GM12878 (cell line): ENCODE measurements around the gene SELENOV. TPM values are rescaled to one million over a fixed set of nuclear protein-coding genes. Genes with fewer than 3 reads are reported as not detected.

Experiments
- BHLHE40 ChIP-seq, 2 experiments: fragments of 450-650 bp in 1 of 2; IDR thresholded peaks; 2 replicates each; pipeline ENCODE4 v1.6.1; 2011 to 2017; ENCODE audit warnings: low read depth in 2 of 2, borderline replicate concordance in 1 of 2, improper control_type of control experiment in 1 of 2, low read length in 1 of 2, mild to moderate bottlenecking in 1 of 2
- CTCF ChIP-seq, 3 experiments: IDR thresholded peaks in 2 of 3; conservative IDR thresholded peaks in 1 of 3; 2 replicates each; pipeline ENCODE4 v1.5.1; 2011; ENCODE audit warnings: low read depth in 3 of 3, low read length in 3 of 3, mild to moderate bottlenecking in 3 of 3, control low read depth in 2 of 3, moderate library complexity in 2 of 3, inconsistent platforms in 1 of 3, mixed read lengths in 1 of 3; ENCODE audit not compliant: control insufficient read depth in 2 of 3, insufficient read depth in 1 of 3; ENCODE audit errors: extremely low read depth in 1 of 3
- EGR1 ChIP-seq, 2 experiments: IDR thresholded peaks; 1 replicate in 1 of 2; 2 replicates in 1 of 2; pipeline ENCODE4 v1.6.1; 2011 to 2012; ENCODE audit warnings: low read depth in 2 of 2, low read length in 2 of 2, borderline replicate concordance in 1 of 2, mild to moderate bottlenecking in 1 of 2, moderate library complexity in 1 of 2
- GATAD2B ChIP-seq: fragments of 450-650 bp; conservative IDR thresholded peaks from 2 replicates; pipeline ENCODE4 v1.6.1; 2017; ENCODE audit warnings: low read depth, mild to moderate bottlenecking, moderate library complexity
- HDAC6 ChIP-seq: fragments of 200-600 bp; sonication (generic); IDR thresholded peaks from one replicate; pipeline ENCODE4 v1.8.0; 2017; ENCODE audit warnings: antibody characterized with exemption; ENCODE audit not compliant: unreplicated experiment
- IKZF1 ChIP-seq: fragments of 450-650 bp; conservative IDR thresholded peaks from 2 replicates; pipeline ENCODE4 v1.6.1; 2017; ENCODE audit warnings: antibody characterized with exemption, mild to moderate bottlenecking
- NBN ChIP-seq: fragments of 450-650 bp; IDR thresholded peaks from 2 replicates; pipeline ENCODE4 v1.6.1; 2016
- NKRF ChIP-seq: fragments of 450-650 bp; conservative IDR thresholded peaks from 2 replicates; pipeline ENCODE4 v1.6.1; 2017; ENCODE audit warnings: mild to moderate bottlenecking, moderate library complexity
- NR2F1 ChIP-seq: fragments of 450-650 bp; conservative IDR thresholded peaks from 2 replicates; pipeline ENCODE4 v1.6.1; 2017; ENCODE audit warnings: mild to moderate bottlenecking
- POLR2AphosphoS5 ChIP-seq: IDR thresholded peaks from 2 replicates; pipeline ENCODE4 v1.6.1; 2011; ENCODE audit warnings: mild to moderate bottlenecking, low read length, inconsistent platforms
- RAD21 ChIP-seq: IDR thresholded peaks from 2 replicates; pipeline ENCODE4 v1.6.1; 2011; ENCODE audit warnings: mild to moderate bottlenecking, low read depth, low read length, moderate library complexity; ENCODE audit not compliant: insufficient read depth
- RELA ChIP-seq: fragments of 450-650 bp; IDR thresholded peaks from 2 replicates; pipeline ENCODE4 v1.8.0; 2014; ENCODE audit warnings: borderline replicate concordance; ENCODE audit not compliant: partially characterized antibody
- RUNX3 ChIP-seq: IDR thresholded peaks from 2 replicates; pipeline ENCODE4 v1.6.1; 2012; ENCODE audit warnings: low read length, inconsistent platforms
- SMC3 ChIP-seq: IDR thresholded peaks from 2 replicates; pipeline ENCODE4 v1.6.1; 2011; ENCODE audit warnings: low read length, improper control_type of control experiment, borderline replicate concordance
- polyA plus RNA-seq, 11 experiments: library from polyadenylated mRNA; depleted of rRNA in 4 of 11; unstranded in 6 of 11; stranded (reverse) in 5 of 11; fragments of >200 nt; fragmentation: Nextera tagmentation in 4 of 11; fragmentation: Illumina TruSeq in 1 of 11; extraction: Ambion mirVana in 4 of 11; extraction: Trizol in 1 of 11; gene quantifications; 1 replicate in 1 of 11; 2 replicates in 10 of 11; pipeline versions ENCODE4 v1.2.1 to v1.2.3, GENCODE V29; 2011 to 2016; ENCODE audit warnings: inconsistent platforms in 2 of 11, missing spikeins in 2 of 11, low read depth in 1 of 11
- total RNA-seq, 4 experiments: library from RNA; depleted of rRNA in 3 of 4; stranded (reverse); fragments of >200 nt in 3 of 4; fragmentation: Illumina TruSeq in 1 of 4; extraction: Trizol in 1 of 4; gene quantifications; 2 replicates each; pipeline versions ENCODE4 v1.2.1 to v1.2.3, GENCODE V29; 2013 to 2021

The SELENOV gene
- total and polyA plus RNA-seq, 10 of the 15 experiments (the other 5 are each of a cell fraction or from before 2014, with no cell fraction given), result not detected

- TF ChIP-seq NKRF, result peak; percentile 84
- peak; percentile 65 for TF ChIP-seq NR2F1
- TF ChIP-seq RAD21, result peak; percentile 44; the same call in 1 of the 2 replicates
- TF ChIP-seq POLR2AphosphoS5, result peak; percentile 64; the same call in 1 of the 2 replicates
- peak; percentile 92 for TF ChIP-seq IKZF1
- peak in 1 of 2 experiments; percentile 88; a peak in 2 of 3 replicates for TF ChIP-seq EGR1 (IDR thresholded peaks at IDR 0.05; ENCODE audit: borderline replicate concordance in 1 of 2, low read depth in 2 of 2, low read length in 2 of 2)
- peak; percentile 89 to 95 (median 91) for TF ChIP-seq CTCF (IDR thresholded peaks at IDR 0.05 in 2 of 3, conservative IDR thresholded peaks at IDR 0.05 in 1 of 3; ENCODE audit: control insufficient read depth in 2 of 3, extremely low read depth in 1 of 3, insufficient read depth in 1 of 3, low read depth in 3 of 3, low read length in 3 of 3)
- peak; percentile 77 for TF ChIP-seq RUNX3
- peak; percentile 92 for TF ChIP-seq GATAD2B
- TF ChIP-seq HDAC6, result no peak
- 0 out of 2 replicates have a peak, but pooled peaks have one; percentile 40 for TF ChIP-seq NBN
- TF ChIP-seq BHLHE40 (IDR thresholded peaks at IDR 0.05; ENCODE audit: borderline replicate concordance in 1 of 2, low read depth in 2 of 2, low read length in 1 of 2), result peak; percentile 30 to 60; a peak in 1 of 4 replicates
- peak; percentile 47 for TF ChIP-seq RELA
- peak; percentile 62 for TF ChIP-seq SMC3
Observed at GRCh38 chr19:39539518-39540332, 24.8 kb downstream of the SELENOV start, which contains the start of gene EID2 (continued).
